Hepatocyte (in vitro differentiated cells): ENCODE measurements around the gene GLI1.

Experiments used
- EZH2 ChIP-seq: fragments of 200-600 bp; sonication (generic); IDR thresholded peaks from 2 replicates; pipeline ENCODE4 v1.6.1; 2016; ENCODE audit warnings: antibody characterized with exemption, mild to moderate bottlenecking, borderline replicate concordance
- EZH2phosphoT487 ChIP-seq: fragments of 200-600 bp; sonication (generic); IDR thresholded peaks from one replicate; pipeline ENCODE4 v1.6.1; 2018; ENCODE audit warnings: antibody characterized with exemption, mild to moderate bottlenecking, low read depth, moderate library complexity; ENCODE audit not compliant: unreplicated experiment, severe bottlenecking
- TF ChIP-seq, protein P1 (sequence below): fragments of 200-600 bp; sonication (generic); IDR thresholded peaks from 2 replicates; pipeline ENCODE4 v1.5.1; 2016; ENCODE audit warnings: antibody characterized with exemption, mild to moderate bottlenecking; ENCODE audit not compliant: poor library complexity

GRCh38 chr12:57455374-57456144, 4.0 kb upstream of the GLI1 start:
- TF ChIP-seq, protein P1, sequence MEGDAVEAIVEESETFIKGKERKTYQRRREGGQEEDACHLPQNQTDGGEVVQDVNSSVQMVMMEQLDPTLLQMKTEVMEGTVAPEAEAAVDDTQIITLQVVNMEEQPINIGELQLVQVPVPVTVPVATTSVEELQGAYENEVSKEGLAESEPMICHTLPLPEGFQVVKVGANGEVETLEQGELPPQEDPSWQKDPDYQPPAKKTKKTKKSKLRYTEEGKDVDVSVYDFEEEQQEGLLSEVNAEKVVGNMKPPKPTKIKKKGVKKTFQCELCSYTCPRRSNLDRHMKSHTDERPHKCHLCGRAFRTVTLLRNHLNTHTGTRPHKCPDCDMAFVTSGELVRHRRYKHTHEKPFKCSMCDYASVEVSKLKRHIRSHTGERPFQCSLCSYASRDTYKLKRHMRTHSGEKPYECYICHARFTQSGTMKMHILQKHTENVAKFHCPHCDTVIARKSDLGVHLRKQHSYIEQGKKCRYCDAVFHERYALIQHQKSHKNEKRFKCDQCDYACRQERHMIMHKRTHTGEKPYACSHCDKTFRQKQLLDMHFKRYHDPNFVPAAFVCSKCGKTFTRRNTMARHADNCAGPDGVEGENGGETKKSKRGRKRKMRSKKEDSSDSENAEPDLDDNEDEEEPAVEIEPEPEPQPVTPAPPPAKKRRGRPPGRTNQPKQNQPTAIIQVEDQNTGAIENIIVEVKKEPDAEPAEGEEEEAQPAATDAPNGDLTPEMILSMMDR = no peak
- no peak for TF ChIP-seq EZH2
- no peak for TF ChIP-seq EZH2phosphoT487
